NCI-H2196 treated with DMSO at 0.1 percent for 48 hours (cell line): ENCODE data around the gene DNAH14.

Experiments
- DNase-seq: peaks from one replicate; lab custom pipeline; 2025; ENCODE audit not compliant: unreplicated experiment; lab: John Stamatoyannopoulos, UW

DNAH14 gene

DNA sequence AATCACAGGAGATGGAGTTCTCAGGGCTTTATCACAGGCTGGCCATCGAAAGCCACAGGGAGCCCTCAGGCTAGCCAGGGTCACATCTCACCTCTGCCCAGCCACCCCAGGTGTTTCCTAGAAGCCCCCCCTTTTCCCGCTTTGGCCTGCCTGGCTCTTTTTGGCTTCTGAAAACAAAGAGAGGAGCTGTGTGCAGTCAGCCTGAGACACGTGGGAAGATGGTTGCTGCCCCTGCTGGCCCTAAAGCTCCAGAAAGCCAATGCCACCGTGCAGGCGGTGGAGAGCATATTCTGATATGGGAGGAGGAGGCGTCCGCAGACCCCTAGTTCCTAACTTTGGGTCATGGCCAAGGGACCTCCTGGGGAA lies 517.1 kb downstream of the DNAH14 start:
- DNase-seq, result no peak

DNA sequence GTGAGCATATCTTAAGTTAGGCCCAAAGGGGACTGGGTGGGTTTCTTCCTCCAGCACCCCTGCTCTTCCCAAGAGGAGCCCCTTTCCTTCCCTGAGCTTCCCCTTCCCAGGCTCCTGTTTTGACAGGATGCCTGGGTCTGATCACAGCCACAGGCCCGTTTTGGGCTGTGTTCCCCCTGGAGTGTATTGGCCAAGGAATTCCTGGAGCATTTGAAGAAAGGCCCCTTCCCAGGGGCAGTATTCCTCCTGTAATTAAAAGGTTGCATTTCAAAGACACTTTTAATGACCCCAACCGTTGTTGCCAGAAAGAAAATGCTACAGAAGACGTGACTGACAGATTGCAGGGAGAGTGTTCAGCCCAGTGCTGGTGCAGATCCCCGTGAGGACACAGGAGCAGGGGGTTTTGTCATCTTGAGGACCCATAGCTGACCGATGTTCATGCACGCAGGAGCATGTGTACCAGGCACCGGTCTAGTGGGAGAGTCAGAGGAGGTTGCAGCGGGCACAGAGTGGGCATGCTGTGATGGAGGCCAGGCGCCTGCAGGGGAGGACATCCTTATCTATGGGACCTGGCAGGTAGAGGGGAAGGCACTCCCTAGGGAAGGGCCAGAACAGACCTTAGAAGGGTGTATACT lies 517.6 kb downstream of the DNAH14 start:
- DNase-seq, result no peak

DNA sequence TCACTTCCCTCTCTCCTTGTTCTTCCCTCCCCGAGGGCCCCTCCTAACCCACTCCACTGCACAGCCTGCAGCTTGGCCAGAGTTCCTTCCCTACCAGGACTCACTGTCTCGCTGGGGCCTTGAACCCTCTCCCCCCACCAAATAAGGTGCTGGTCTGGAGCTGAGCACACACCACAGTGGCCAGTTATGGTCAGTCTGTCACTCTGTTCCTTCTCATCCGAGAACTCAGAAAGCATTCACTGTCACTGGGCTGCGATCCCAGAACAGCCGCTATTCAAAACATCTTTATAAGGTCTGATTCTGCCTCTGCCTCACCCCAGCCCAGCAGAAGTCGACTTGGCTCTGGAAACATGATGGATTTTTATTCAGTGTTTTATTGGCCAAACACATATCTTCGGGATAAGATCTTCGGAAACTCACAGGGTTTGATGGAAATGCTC lies 518.2 kb downstream of the DNAH14 start:
- no peak for DNase-seq

DNA sequence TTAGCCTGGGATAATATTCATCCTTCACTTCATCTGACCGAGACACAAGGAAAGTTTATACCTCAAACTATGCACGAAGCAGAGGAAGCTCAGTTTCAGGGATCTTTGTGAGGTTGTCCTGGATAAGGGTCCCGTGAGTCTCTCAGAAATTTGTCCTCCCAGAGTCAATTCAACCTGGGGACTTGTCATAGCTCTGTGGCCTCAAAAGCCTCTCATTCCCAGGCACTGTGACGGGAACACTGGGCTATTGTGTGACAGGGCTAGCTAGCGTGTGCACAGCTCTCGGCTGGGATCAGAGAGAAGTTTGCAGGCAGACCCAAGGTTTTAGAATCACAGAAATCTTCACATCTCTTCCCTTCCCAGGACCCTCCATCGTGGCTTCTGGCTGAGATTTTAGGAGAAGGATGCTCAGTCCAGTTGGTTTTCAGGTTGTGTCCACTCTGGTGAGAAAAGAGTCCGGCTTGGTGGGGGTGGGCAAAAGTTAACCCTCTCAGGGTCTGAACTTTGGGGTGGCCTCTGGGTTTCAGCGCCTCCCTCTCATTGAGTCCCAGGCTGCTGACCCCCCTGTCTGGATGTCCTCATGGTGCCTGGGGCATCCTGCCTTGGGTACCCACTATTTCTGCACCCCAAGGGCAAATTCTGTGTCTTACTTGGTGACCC lies 518.8 kb downstream of the DNAH14 start:
- DNase-seq, result no peak
